GM21367 (cell line): ENCODE results near the gene SRXN1.

Experiments used
- ATAC-seq: cut with Tn5 transposase; IDR thresholded peaks from one replicate; pipeline ENCODE4 v1.9.1; 2021; ENCODE audit not compliant: unreplicated experiment

Gene SRXN1

DNA sequence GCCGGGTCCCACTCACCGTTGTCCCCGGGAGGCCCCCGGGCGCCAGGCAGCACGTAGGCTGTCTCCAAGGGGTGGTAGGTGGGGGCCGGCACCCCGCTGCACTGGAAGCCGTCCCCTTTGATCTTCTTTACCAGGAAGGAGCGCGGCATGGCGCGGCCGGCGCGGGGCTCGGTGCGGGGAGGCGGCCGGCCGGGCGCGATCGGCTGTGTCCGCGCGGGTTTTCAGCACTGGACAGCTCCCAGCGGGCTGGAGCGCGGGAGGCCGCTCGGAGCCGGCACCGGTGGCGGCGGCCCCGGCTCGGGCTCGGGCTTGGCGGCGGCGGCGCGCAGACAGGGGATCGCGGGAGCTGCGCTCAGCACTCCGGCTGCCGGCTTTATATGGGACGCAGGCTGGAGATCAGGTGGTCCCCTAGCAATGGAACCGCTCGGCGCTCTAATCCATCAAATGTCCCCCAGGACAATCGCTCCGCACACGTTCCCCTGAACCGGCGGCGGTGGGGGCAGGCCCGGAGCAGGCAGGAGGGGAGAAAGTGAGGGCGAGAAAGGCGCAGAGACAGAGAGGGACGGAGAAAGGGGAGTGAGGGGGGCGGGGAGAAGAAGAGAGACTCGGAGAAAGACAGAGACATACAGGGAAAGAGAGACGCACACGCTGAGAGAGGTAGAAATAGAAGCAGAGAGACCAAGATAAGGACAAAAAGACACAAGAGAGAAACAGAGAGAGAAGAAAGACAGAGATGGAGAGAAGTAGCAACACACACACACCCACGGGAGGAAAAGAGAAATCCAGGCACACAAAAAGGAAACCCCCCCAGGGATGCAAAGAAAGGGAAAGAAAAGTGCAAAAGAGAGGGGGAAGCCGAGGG is 22.7 kb upstream of the SRXN1 start, which contains the start of gene SCRT2:
Gene SCRT2 (minus strand): TSS at position 350 of the 862 bp plus-strand sequence. CDS start 201 bp downstream, at position 149.
- ATAC-seq: no peak

DNA sequence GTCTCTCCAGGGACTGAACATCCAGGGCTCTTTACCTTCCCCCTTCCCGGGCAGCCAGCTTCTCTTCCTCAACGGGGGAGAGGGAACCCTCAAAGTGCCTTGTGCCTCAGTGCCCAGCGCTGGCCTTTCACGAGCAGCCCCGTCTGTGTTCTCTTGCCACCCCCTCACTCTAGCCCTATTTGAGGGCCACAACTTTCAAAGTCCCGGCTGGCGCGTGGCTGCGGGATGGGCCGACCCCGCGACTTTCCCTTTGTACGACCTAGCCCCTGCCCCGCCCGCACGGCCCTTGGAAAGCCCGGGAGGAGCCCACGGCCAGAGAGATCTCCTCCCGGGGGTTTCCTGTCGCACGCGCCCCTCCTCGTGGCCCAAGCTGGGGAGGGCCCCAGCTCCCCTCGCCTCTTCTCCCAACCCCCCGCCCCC is 22.0 kb upstream of the SRXN1 start:
- no peak for ATAC-seq

DNA sequence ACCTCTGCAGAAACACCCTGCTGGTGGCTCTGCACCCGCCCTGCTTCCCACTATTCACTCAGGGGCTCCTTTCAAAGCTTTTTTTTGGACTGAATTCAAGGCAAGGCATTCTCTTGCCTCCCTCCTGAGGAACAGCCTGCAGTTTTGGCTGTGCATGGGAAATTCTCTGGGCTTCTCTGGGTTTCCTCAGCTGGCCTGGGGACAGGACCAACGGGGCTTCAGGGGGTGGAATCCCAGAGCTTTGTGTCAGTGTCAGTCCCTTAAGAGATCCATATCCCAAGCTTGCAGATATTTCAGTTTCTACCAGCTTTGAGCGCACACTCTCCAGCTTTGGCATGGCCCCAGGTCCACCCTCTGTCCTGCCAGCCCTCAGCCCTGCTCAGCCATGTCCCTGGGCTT is 20.6 kb upstream of the SRXN1 start:
- ATAC-seq: no peak

DNA sequence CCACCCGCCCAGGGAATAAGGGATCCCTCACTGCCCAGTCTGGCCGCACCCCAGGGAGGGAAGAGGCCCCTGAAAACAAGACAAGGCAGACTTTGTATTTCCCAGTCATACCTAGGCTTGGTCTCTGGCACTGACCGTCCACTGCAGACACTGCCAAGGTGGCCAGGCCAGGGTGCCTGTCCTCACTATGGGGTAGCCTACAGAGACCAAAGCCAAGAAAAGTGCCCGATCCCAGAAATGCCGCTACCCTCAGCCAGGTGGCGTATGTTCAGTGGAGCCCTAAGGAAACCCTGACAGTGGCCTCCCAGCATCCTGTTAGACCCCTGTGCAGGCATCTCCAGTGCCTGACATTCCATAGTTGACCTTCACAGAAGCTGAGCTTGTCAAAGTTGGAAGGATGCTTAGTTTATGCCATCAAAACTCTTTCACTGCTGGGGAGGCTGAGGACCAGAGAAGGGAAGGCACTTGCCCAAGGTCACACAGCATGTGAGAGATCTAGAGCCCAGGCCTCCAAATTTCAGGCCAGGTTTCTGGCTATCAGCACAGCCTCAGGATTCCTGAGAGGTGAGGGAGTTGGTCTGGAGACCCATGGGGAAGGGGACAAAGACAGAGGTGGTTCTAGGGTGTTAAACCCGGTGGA is 20.1 kb upstream of the SRXN1 start:
- no peak for ATAC-seq

DNA sequence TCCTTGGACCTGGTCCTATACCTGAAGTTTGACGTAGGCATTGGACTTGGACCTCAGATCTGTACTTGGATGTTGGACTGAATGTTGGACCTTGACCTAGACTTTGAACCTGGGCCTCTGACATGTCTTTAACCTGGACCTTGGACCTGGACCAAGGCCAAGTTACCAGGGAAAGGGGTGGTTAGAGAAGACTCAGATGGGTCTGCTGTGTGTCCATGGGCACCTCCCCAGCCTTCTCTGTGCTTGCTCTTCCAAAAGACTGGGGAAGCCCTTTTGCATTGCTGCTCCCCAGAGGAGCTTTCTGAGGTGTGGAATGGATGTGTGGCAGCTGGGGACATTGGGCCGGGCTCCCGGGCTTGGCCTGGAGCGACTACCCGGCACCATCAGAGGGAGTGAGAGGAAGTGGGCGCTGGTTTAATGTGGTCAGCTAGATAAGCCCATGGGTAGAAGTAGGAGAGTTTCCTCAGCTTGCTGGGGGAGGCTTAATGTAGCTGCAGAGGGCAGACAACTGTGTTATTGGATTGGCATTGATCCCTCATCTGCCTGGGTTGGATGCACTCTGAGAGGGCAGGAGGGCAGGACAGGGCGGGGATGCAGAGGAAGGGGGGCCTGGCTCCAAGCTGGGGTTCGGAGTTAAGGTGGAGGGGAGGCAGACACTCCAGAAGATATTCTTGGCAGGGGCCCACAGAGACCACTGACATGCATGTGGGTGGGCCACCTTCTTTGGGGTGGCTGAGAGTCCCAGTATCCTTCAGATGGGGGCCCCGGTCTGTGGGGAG is 18.4 kb upstream of the SRXN1 start:
- no peak for ATAC-seq

DNA sequence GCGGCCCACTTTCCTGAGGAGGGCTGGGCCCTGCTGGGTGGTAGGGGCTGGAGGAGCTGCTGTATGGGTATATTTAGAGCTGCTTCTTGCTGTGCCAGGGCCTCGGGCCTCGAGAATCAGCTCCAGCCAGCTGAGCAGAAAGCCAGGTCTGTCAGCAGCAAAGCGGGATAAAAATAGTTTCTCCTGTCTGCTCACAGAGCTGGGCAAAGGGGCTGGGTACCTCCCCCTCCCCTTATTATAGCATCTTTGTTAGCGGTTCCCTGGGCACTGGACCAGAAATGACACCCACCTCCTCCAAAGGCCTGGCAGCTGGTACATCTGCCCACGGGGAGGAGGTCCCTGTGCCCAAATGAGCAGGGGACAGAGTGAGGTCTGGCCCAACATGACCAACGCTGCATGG is 16.6 kb upstream of the SRXN1 start:
- ATAC-seq: no peak

DNA sequence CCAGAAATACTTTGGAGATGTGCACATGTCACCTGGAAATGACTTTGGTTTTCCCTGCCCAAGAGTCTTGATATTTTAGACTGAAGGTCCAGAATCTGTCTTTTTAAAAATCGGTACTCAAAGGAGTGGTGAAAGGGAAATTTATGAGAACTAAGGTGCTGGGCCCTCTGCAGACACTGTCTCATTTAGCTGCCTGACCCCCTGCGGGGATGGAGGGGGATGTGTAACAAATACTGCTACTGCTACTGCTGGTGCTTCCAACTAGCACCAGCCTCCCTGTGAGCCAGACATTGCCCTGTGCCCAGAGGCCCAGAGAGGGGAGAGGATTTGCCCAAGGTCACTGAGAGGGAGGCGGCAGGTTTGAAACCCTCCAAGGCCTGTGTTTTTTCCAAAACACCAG is 15.6 kb upstream of the SRXN1 start:
- no peak for ATAC-seq

DNA sequence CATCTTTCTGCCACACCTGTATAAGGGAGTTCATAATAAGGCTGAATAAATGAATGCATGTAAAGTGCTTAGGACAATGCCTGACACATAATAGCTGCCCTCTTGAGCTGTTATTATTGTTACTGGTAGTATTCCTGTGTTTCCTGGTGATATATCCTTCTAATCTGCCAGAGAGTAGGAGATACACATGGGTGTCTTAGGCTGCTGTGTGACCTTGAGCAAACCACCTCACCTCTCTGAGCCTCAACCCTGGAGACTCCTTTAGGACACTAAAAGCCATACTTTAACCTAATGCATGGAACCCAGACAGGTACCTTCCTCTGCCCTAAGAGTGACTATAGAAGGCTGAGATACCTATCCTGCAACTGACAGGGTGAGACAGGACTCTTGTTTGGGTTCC is 15.1 kb upstream of the SRXN1 start:
- ATAC-seq: no peak

DNA sequence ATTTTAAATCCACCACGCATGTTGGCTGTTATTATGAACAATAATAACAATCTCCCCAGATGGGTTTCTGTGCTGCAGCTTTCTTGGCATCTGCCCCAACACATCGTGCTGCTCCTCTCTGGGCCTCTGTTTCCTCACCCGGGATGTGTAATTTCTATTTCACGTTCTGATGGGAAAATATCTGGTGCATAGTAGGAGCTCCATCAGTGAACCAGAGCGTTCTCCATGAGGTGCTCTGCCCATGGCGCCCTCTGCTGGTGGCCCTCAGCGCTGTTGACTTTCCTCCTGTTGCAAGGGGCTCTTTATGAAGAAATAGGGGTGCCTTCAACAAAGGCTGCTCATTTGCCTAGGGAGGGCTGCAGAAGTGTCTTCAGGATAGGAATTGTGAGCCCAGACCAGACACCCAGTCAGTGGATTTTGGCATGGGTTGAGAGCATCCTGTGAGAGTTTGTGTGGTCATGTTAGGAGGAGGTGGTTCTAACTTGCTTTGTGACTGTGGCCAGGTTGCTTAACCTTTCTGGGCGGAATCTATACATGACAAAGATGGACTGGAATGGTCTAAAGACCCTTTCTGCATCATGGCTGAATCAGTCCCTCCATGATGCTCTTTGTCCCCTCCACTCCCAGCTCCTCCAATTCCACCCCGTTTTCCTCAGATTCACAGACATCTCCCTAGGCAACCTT is 14.5 kb upstream of the SRXN1 start:
- ATAC-seq: no peak

DNA sequence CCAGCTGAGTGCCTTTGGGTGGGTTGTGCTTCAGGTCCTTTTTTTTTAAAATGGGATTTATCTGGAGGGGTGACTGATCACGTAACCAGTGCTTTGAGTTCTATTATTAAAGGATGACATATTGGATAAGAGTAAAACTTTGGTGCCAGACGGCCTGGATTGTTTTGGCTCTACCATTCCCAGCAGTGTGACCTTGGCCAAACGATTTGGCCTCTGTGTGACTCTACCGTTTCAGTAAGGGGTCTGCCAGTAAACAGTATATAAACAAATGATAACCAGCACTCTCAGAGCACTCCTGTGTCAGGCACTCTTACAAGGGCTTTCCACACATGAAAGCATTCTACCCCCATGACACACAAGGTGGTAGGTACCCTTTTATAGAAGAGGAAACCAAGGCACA is 13.9 kb upstream of the SRXN1 start:
- ATAC-seq: no peak

DNA sequence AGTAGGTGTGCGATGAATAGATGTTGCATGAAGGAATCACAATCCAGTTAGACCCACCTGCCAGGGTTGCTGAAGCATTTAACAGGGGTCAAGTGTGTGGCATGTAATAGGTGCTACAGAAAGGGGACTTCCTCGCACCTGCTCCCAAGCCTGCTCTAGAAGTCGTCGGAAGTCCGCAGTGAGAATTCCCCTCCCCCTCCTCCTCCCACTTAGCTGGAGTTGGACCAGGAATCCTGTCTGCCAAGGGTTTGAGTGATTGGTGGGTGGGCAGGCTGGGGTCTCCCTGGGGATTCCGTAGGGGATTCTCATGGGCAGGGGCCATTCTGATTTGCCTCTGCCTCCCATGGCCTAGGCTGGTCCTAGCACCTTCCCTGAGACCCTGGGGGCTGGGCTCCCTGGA is 12.3 kb upstream of the SRXN1 start:
- no peak for ATAC-seq

DNA sequence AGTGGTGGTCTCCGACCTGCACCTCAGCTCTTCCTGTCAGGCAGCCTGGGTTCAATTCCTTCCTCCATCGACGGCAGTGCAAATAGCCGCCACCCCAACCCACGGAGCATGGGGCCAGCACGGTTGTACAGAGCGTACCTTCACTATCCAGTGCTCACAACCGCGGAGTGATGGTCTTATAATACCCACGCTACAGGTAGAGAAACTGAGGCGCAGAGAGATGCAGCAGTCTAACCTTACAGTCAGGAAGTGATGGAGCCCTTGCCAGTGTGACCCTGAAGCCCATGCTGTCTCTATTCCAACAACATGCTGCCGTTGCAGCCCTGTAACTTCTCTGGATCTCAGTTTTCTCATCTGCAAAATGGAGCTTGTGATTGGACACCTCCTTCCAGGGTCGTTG is 11.6 kb upstream of the SRXN1 start:
- no peak for ATAC-seq

DNA sequence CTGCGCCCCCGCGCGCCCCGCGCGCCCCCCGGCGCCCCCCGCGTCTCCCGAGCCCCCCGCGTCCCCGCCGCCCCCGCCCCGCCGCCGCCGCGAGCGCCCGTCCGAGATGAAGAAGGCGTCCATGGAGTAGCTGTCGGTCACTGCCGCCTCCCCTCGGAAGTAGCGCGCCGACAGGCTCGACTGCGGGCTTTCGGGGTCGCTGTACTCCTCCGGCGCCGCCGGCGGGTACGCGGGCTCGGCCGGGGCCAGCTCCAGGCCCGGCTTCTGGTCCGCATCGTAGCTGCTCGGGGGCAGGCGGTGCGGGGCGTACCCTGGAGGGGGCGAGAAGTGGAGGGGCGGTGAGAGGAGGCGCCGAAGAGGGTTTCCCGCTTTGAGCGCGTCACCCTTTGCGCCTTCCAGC is 11.2 kb upstream of the SRXN1 start:
- ATAC-seq: no peak

DNA sequence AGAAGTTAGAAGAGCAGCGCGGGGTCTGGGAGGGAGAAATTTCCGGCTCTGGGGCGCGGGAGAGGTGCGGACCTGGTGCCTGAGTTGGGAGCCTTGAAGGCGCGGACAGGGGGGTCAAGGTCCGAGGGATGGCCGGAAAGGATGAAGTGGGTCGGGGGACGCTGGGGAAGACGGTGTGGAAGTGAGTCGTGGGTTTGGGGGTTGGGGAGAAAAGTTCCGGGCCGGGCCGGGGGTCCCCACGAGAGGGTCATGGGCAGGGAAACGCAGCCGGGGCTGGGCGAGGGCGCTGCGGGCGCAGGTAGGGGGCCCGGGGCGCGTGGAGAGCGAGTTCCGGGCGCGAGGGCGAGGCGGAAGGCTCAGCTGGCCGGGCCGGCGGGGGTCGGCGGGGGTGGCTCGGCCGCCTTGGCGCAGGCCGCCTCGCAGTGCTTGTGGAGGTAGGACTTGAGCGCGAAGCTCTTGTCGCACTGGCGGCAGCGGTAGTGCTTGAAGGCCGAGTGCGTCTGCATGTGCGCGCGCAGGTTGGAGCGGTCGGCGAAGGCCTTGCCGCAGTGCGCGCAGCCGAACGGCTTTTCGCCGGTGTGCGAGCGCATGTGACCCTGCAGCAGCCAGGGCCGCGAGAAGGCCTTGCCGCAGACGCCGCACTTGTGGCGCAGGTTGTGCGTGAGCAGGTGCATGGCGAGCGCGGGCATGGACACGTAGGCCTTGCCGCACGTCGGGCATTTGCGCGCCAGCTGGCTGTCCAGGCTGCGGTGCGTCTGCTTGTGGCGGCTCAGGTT is 10.5 kb upstream of the SRXN1 start:
- no peak for ATAC-seq

DNA sequence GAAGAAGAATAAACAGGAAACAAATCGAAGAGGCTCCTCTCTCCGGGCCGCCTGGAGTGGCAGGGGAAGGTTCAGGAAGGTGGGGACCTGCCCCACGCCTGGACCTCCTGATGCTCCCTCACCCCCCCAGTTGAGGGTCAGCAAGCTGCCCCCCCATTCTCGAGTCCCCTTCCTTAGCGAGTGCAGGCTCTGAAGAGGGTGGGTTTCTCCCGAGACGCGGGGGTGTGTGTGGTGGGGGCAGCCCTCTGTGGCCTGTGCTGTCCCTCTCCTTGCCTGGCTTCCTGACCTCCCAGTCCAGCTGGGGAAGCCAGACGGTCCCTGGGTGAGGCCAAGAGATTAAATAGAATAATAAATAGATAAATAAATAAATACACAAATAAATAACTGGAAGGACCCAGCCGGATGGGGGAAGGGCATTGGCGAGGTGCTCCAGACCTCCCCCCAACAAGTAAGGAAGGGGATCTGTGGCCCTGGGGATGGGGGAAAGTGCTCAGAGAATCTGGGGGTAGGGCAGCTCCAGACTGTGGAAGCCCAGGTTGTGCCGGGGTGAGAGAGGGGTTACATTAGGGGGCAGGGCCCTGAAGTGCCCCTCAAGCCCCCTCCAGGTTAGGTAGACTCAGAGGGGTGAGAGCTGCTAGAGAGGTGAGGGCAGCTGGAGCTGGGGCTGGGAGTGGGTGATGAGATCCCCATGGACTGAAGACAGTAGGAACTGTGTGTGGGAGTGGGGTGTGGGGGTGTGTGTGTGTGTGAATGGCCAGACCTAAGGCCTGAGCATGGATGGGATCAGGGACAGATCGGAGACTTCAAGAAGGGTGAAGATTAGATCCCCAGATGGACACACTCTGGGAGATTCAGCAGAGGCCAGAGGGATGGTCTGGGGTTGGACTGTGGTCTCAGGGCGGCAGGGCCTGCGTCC is 9.5 kb upstream of the SRXN1 start:
- no peak for ATAC-seq

DNA sequence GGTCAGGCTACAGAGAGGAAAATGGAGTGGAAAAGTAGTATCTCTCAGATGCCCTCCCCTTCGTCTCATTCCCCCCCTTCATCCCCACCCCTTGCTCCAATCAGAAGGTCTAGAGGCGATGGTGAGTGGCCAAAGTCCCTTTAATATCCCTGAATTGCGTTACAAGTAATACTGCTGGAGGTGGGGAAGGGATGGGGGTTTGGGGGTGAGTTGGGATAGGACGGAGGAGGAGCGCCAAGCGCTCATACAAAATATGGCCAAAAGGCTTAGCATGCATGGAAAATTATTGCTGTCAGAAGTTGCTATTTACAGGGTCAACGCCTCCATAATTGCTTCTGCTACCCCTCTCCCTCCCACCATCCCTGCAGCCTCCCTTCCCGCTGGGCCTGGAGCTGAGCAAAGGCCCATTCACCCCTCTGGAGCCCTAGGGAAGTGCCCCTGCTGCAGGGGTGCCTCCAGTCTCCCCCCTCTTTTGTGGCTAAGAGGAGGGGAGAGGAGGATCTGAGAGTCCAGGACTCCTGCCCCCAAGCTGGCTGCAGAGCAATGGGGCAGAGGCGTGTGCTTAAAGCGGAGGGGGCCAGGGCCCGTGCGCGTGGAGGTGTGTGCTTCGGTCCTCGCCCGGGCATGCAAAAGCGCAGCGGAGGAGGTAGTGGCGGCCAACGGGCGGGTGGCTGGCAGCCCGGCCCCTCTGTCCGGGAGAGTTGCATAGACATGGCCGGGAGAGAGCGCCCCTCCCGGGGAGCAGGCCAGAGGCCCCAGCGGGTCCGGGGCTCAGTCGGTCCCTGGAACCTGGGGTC is 8.7 kb upstream of the SRXN1 start:
- ATAC-seq: no peak

DNA sequence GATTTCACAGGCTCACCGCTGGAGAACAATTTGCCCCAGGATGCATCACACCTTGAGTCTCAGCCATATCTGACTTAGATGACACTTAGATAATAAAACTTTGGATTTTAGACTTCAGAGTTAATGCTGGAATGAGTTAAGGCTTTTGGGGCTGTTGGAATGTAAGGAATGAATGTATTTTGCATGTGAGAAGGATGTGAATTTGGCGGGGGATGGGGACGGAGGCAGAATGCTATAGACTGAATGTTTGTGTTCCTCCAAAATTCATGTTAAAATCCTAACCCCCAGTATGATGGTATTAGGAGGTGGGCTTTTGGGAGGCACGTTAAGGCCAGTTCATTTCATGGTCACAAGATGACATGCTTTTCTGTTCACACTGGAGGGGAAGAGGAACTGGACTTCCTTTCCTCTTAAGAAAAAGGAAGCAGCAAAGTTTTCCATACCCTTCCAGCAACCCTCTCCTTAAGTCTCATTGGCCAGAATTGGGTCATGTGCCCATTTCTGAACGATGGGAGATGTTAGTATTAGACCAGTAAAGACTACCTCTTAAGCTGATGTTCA is 5.8 kb upstream of the SRXN1 start:
- ATAC-seq: no peak

DNA sequence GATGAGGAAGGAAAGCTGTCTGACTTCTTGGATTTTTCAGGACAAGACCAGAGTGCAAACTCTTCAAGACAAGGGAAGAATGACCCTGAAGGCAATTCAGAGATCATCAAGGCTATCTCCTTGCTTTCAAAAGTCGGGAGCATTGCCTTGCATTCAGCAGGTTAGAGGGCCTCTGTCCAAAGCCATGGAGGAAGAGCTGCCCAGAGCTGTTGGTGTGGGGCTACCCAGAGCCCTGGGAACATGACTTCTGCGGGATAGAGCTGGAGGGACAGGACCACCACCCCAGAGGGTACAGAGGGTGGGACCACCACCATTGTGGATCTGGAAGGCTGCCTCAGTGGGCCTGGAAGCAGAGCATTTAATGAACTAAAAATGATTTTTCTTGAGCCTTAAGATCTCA is 5.2 kb upstream of the SRXN1 start:
- no peak for ATAC-seq
